HG02571 (cell line): ENCODE measurements around the gene GLYR1.
A peak's percentile ranks its signal among the peaks of the same experiment; 100 is the strongest.

ENCODE experiments used
- ATAC-seq: cut with Tn5 transposase; IDR thresholded peaks from one replicate; pipeline ENCODE4 v1.9.1; 2021; ENCODE audit warnings: mild to moderate bottlenecking, moderate library complexity; ENCODE audit not compliant: unreplicated experiment

GLYR1 gene

DNA sequence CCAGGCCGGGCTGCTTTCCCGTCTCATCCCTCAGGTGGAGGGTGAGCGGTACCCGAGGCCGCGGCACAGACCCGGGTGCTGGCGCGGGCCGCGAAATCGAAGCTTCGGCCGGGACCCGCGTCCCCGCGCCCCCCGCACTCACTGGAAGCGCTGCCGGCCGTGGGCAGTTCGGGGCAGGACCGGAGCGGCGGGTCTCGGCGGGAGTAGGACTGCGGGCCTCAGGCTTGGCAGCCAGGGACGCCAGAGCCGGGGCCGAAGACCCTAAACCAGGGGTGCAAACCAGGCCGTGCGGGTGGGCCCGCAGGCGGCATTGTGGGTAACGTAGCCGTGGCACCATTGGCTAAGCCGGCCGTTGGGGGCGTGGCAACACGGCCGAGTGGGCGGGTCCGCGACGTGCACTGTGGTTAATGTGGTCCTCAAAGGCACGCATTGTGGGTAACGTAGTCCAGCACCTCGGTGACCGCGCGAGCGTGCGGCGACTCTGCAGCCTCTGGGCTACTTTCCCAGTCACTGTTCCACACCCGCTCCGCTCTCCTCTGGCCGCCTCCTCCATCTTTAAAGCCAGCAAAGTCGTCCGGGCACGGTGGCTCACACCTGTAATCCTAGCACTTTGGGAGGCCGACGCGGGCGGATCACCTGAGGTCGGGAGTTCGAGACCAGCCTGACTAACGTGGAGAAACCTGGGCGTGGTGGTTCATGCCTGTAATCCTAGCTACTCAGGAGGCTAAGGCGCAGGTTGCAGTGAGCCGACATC lies 80.0 kb downstream of the GLYR1 start, which contains the start of gene ZNF500:
TSS of gene ZNF500 (minus strand) at position 288 of the 754 bp plus-strand sequence. CDS start 1,184 bp downstream, outside the sequence.
- peak; percentile 77 for ATAC-seq

GRCh38 chr16:4765511-4766474 lies 81.3 kb downstream of the GLYR1 start:
- no peak for ATAC-seq

DNA sequence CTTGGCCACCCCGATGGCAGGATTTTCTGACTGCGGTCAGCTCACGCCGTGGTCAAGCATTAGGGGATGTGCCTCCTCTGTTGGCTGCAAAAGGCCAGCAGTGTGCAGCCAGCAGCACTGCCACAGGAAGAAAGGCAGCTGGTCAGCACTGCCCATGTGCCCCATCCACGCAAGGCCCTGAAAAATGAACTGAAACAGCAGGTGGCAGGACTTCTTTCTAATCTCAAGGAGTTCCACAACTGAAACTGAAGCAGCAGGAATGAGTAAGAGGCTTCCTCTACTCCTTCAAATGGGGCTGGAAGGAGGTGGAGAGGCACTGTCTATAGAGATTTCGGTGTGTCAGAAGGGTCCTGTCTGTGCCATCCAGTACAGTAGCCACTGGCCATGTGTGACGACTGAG lies 83.3 kb downstream of the GLYR1 start:
- ATAC-seq: no peak

DNA sequence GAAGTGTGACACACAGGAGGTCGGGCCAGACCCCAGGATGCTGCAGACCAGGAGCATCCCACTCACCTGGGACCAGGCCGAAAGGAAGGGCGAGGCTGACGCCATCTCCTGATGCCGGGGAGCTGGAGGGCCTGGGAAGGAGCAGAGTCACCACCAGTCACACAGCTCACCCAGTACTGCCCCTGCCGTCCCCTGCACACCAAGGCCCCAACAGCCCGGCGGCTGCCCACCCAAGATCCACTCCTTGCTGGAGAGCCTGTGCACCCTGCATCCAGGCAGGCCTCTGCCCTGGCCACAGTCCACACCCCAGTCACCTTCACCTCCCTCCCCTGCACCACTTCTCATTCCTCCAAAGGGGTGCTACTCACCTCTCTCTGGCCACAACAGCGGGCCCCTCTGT lies 84.9 kb downstream of the GLYR1 start:
- ATAC-seq: no peak

- no peak for ATAC-seq
Observed at GRCh38 chr16:4760221-4760910, 86.7 kb downstream of the GLYR1 start.

DNA sequence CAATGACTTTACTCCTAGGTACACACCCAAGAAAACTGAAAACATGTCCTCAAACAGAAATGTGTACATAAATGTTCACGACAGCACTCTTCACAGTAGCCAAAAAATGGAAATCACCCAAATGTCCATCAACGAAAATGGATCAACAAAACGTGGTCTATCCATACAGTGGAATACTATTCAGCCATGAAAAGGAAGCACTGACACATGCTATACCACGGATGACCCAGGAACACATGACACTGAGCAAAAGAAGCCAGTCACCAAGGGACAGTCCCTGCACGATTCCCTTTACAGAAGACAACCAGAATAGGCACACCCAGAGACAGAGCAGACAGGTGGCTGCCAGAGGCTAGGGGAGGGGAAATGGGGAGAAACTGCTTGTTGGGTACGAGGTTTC lies 91.4 kb downstream of the GLYR1 start:
- ATAC-seq: no peak

- ATAC-seq: no peak
Observed at GRCh38 chr16:4754865-4755264, 92.2 kb downstream of the GLYR1 start.

DNA sequence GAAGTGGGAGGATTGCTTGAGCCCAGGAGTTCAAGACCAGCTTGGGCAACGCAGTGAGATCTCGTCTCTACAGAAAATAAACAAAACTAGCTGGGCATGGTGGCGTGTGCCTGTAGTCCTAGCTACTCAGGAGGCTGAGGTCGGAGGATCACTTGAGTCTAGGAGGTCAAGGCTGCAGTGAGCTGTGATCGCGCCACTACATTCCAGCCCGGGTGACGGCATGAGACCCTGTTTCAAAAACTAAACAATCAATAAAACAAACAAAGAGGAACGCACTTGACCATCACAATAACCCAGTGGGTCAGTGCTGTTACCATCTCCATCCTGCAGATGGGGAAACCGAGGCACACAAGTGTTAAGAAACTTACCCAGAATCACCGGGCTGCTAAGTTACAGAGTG lies 93.9 kb downstream of the GLYR1 start:
- no peak for ATAC-seq
